Measurements from ENCODE around the gene PSMD6. TPM values are rescaled to one million over a fixed set of nuclear protein-coding genes. Genes with fewer than 3 reads are reported as not detected.

PSMD6 gene
- total RNA-seq, 4 donors from 2014 or later = 73.1 to 97.4 (median 79.5) TPM

DNA sequence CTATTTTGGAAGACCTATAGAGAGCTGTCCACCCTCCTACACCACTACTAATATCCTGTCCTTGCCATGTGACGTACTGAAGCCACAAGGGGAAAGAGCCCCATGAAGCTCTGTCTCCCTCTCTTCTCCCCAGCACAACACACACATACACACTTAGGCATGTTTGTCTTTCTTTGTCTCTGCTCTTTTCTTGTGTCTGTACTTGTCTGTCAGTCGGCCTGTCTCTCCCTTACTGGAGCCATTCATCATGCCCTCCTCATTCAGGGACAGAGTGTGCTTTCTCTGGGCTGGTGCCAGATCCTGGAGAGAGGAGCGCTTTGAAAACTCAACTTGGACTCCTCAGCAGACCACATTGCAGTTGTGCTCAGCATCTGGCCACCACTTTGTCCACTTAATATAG is 47.6 kb downstream of the PSMD6 start:
- WGBS, 2 donors (ENCODE audit: low coverage in 1 of 2) = 10 to 54% methylated on average over 1 to 3 of the region's 3 CpGs
- peak; percentile 59 for ATAC-seq
- H3K4me1 ChIP-seq = peaks cover 24 to 77% (median 30%) of the 10 kb centered on the region in 3 donors

DNA sequence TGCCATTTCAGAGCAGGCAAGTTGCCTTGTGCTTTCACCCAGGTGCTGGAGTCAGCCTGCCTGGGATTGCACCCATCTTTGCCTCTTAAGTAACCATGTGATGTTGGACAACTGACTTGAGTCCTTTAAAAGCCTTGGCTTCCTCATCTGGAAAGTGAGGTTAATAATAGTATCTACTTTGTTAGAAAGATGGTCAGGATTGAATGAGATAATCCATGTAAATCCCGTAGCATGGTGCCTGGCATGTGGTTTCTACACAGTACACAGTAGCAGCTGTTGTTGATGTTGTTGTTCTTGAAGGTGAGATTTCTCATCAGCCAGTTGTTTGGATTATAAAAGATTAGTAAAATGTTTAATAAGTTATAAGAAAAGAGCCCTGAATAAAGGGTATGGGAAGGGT is 48.8 kb downstream of the PSMD6 start:
- Histone ChIP-seq H3K9me3 (no peaks in the 10 kb centered on the region), H3K27me3 (no peaks in the 10 kb centered on the region), H3K4me1 (peaks cover 35 to 89% (median 38%) of the 10 kb centered on the region in 3 donors), H3K4me3 (no peak overlapping the region), H3K36me3 (no peaks in the 10 kb centered on the region), H3K27ac (peak overlapping the region in 1 of 4 donors; percentile 79)
- WGBS, 2 donors (ENCODE audit: low coverage in 1 of 2) = 88 to 100% methylated on average over 1 of the region's 1 CpG
- TF ChIP-seq POLR2A (IDR thresholded peaks at IDR 0.05) = no peak
- TF ChIP-seq, protein P1, sequence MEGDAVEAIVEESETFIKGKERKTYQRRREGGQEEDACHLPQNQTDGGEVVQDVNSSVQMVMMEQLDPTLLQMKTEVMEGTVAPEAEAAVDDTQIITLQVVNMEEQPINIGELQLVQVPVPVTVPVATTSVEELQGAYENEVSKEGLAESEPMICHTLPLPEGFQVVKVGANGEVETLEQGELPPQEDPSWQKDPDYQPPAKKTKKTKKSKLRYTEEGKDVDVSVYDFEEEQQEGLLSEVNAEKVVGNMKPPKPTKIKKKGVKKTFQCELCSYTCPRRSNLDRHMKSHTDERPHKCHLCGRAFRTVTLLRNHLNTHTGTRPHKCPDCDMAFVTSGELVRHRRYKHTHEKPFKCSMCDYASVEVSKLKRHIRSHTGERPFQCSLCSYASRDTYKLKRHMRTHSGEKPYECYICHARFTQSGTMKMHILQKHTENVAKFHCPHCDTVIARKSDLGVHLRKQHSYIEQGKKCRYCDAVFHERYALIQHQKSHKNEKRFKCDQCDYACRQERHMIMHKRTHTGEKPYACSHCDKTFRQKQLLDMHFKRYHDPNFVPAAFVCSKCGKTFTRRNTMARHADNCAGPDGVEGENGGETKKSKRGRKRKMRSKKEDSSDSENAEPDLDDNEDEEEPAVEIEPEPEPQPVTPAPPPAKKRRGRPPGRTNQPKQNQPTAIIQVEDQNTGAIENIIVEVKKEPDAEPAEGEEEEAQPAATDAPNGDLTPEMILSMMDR (IDR thresholded peaks at IDR 0.05) = no peak
- no peak for TF ChIP-seq POLR2AphosphoS5 (IDR thresholded peaks at IDR 0.05)
- TF ChIP-seq EP300 (IDR thresholded peaks at IDR 0.05) = no peak
- no peak for ATAC-seq

More for the DNA sequence above, 47.6 kb downstream of the PSMD6 start:
- H3K27me3 ChIP-seq = no peaks in the 10 kb centered on the region
- TF ChIP-seq POLR2A (IDR thresholded peaks at IDR 0.05) = no peak
- peak; percentile 49 for TF ChIP-seq POLR2AphosphoS5 (IDR thresholded peaks at IDR 0.05)
- H3K36me3 ChIP-seq = peaks cover 0 to 10% of the 10 kb centered on the region in 2 donors
- H3K27ac ChIP-seq = peak overlapping the region in 3 of 4 donors; percentile 32 to 44 (median 35)
- no peak overlapping the region for H3K4me3 ChIP-seq
- no peaks in the 10 kb centered on the region for H3K9me3 ChIP-seq

DNA sequence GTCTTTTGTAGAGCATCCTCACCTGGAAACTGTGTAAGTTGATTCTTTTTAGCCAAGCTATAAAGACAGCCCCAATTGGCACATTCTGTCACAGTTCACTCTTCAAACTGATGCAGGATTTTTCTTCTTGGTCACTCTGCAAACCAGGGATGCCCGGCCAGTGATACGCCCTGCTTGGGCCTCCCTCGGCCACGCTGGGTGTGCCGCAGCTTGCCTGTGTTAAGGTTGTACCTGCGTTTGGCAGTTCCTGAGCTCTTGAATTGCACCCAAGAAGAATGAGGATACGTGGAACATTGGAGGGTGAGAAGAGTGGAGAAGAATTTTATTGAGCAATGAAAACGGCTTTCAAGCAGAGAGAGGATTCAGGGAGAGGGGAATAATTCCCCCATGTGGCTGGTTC is 49.9 kb downstream of the PSMD6 start:
- no peaks in the 10 kb centered on the region for H3K27me3 ChIP-seq
- H3K4me1 ChIP-seq = peaks cover 38 to 97% (median 44%) of the 10 kb centered on the region in 3 donors
- 73 to 100% methylated on average over 4 to 7 of the region's 8 CpGs for WGBS, 2 donors (ENCODE audit: low coverage in 1 of 2)
- H3K4me3 ChIP-seq = no peak overlapping the region
- no peaks in the 10 kb centered on the region for H3K36me3 ChIP-seq
- ATAC-seq = no peak
- no peaks in the 10 kb centered on the region for H3K9me3 ChIP-seq
- H3K27ac ChIP-seq = peak overlapping the region in 3 of 4 donors; percentile 58 to 79 (median 72)
- TF ChIP-seq, protein P1 (IDR thresholded peaks at IDR 0.05) = no peak
- TF ChIP-seq POLR2AphosphoS5 (IDR thresholded peaks at IDR 0.05) = no peak
- no peak for TF ChIP-seq POLR2A (IDR thresholded peaks at IDR 0.05)
- TF ChIP-seq EP300 (IDR thresholded peaks at IDR 0.05) = no peak

GRCh38 chr3:63972987-63973386 is 50.3 kb downstream of the PSMD6 start:
- no peaks in the 10 kb centered on the region for H3K36me3 ChIP-seq
- H3K27me3 ChIP-seq = no peaks in the 10 kb centered on the region
- TF ChIP-seq POLR2AphosphoS5 (IDR thresholded peaks at IDR 0.05) (no peak), EP300 (IDR thresholded peaks at IDR 0.05) (no peak), POLR2A (IDR thresholded peaks at IDR 0.05) (no peak)
- TF ChIP-seq, protein P1 (IDR thresholded peaks at IDR 0.05) = no peak
- ATAC-seq = no peak
- H3K27ac ChIP-seq = peak overlapping the region in 3 of 4 donors; percentile 58 to 79 (median 72)
- no peaks in the 10 kb centered on the region for H3K9me3 ChIP-seq
- H3K4me3 ChIP-seq = no peak overlapping the region
- 53 to 72% methylated on average over 4 of the region's 4 CpGs for WGBS, 2 donors (ENCODE audit: low coverage in 1 of 2)
- peaks cover 42 to 97% (median 44%) of the 10 kb centered on the region in 3 donors for H3K4me1 ChIP-seq

GRCh38 chr3:63972196-63972595 is 51.1 kb downstream of the PSMD6 start:
- Histone ChIP-seq H3K27me3 (no peaks in the 10 kb centered on the region), H3K4me1 (peaks cover 43 to 98% (median 50%) of the 10 kb centered on the region in 3 donors), H3K36me3 (no peaks in the 10 kb centered on the region), H3K4me3 (no peak overlapping the region), H3K9me3 (no peaks in the 10 kb centered on the region), H3K27ac (peak overlapping the region; percentile 39 to 79 (median 65))
- 53 to 55% methylated on average over 2 of the region's 2 CpGs for WGBS, 2 donors (ENCODE audit: low coverage in 1 of 2)
- ATAC-seq = no peak
- TF ChIP-seq POLR2AphosphoS5 (IDR thresholded peaks at IDR 0.05) = no peak
- TF ChIP-seq, protein P1 (IDR thresholded peaks at IDR 0.05) = no peak
- no peak for TF ChIP-seq EP300 (IDR thresholded peaks at IDR 0.05)
- TF ChIP-seq POLR2A (IDR thresholded peaks at IDR 0.05) = no peak
